ENCODE results near the gene GBF1. TPM values are rescaled to one million over a fixed set of nuclear protein-coding genes. Genes with fewer than 3 reads are reported as not detected.

The GBF1 gene
- polyA plus RNA-seq, 1 donor (not counting 4 experiments of a cell fraction or from before 2014, with no cell fraction given) = 17.4 TPM

DNA sequence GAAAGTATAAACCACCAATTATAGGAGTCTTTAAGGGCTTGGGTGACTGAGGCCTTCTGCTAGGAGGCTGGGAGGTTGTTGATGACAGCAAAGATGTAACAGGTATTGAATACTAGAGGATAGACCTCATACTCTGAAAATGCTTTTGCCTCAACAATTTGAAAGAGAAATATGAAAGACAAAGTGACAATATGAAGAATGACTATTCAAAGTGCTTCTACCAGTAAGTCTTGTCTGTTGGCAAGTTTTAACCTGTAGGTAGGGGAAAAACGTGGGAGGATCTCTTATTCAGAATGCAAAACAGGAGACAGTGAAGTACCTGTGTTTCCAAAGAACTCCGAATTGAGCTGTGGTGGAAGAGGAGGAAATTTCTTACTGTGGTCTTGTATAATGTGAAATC is 38.2 kb downstream of the GBF1 start:
- no peaks in the 10 kb centered on the region for H3K27me3 ChIP-seq (ENCODE audit: control insufficient read depth, extremely low read depth, insufficient read depth, low read length)
- no peaks in the 10 kb centered on the region for H3K36me3 ChIP-seq (ENCODE audit: control insufficient read depth in 2 of 2, extremely low read depth in 1 of 2, insufficient read depth in 2 of 2, low read length in 2 of 2)
- H3K4me3 ChIP-seq (ENCODE audit: control insufficient read depth in 2 of 3, extremely low read depth in 1 of 3, insufficient read depth in 2 of 3, low read depth in 1 of 3, low read length in 3 of 3) = peak overlapping the region in 2 of 3 experiments; percentile 52 to 58
- H2AFZ ChIP-seq (ENCODE audit: control insufficient read depth, low read length) = no peak overlapping the region
- H3K9me1 ChIP-seq (ENCODE audit: control insufficient read depth, extremely low read depth, insufficient read depth, low read length) = peaks cover 5% of the 10 kb centered on the region
- no peaks in the 10 kb centered on the region for H3K9me3 ChIP-seq (ENCODE audit: control insufficient read depth, low read depth, low read length)
- H3K27ac ChIP-seq (ENCODE audit: control insufficient read depth, insufficient read depth, low read length) = peak overlapping the region; percentile 62
- H3K79me2 ChIP-seq (ENCODE audit: control insufficient read depth, insufficient read depth, low read length) = peaks cover 62% of the 10 kb centered on the region
- TF ChIP-seq EZH2 (IDR thresholded peaks at IDR 0.05; ENCODE audit: low read length) (no peak), CTCF (optimal IDR thresholded peaks at IDR 0.05 in 1 of 3, IDR thresholded peaks at IDR 0.05 in 1 of 3, conservative IDR thresholded peaks at IDR 0.05 in 1 of 3; ENCODE audit: extremely low read depth in 1 of 3, insufficient read depth in 2 of 3, low read length in 3 of 3) (no peak)
- H3K4me2 ChIP-seq (ENCODE audit: control insufficient read depth, extremely low read depth, insufficient read depth, low read depth, low read length) = peak overlapping the region; percentile 85
- peaks cover 46% of the 10 kb centered on the region for H3K4me1 ChIP-seq (ENCODE audit: control insufficient read depth, extremely low read depth, insufficient read depth, low read length)
- H3K9ac ChIP-seq (ENCODE audit: control insufficient read depth, extremely low read depth, insufficient read depth, low read length) = no peak overlapping the region
- FAIRE-seq (peak; percentile 94), DNase-seq (ENCODE audit: low read depth, low spot score) (no peak)
- dilution Hi-C loops (cut with MboI; ENCODE audit: extremely low pct_ligation_motif_present, low sequenced_read_pairs) = no loop called here
- peaks cover 8% of the 10 kb centered on the region for H4K20me1 ChIP-seq (ENCODE audit: control insufficient read depth, extremely low read depth, insufficient read depth, low read length)

DNA sequence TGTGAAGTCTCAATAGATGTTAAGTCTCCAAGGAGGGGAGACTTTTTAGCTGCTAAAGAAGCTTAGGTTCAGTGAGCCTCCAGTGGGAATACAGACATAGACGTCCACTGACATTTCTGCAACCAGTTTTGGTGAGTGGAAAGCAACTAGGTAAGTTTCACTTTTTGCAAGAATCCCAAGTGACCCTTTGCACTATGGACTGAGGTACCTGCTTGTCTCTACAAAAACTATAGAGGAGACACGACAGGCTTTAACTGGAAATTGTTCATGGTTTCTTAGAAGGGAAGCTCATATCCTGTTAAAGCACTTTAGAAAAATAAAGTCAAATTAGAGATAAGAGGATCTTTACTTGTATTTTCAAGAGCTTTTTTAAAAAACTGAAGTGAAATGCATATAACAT is 38.6 kb downstream of the GBF1 start:
- peaks cover 59% of the 10 kb centered on the region for H3K79me2 ChIP-seq (ENCODE audit: control insufficient read depth, insufficient read depth, low read length)
- peak overlapping the region in 2 of 3 experiments; percentile 52 to 58 for H3K4me3 ChIP-seq (ENCODE audit: control insufficient read depth in 2 of 3, extremely low read depth in 1 of 3, insufficient read depth in 2 of 3, low read depth in 1 of 3, low read length in 3 of 3)
- dilution Hi-C loops (cut with MboI; ENCODE audit: extremely low pct_ligation_motif_present, low sequenced_read_pairs) = no loop called here
- DNase-seq (ENCODE audit: low read depth, low spot score) (no peak), FAIRE-seq (no peak)
- no peak overlapping the region for H2AFZ ChIP-seq (ENCODE audit: control insufficient read depth, low read length)
- no peaks in the 10 kb centered on the region for H3K36me3 ChIP-seq (ENCODE audit: control insufficient read depth in 2 of 2, extremely low read depth in 1 of 2, insufficient read depth in 2 of 2, low read length in 2 of 2)
- peaks cover 46% of the 10 kb centered on the region for H3K4me1 ChIP-seq (ENCODE audit: control insufficient read depth, extremely low read depth, insufficient read depth, low read length)
- H3K27me3 ChIP-seq (ENCODE audit: control insufficient read depth, extremely low read depth, insufficient read depth, low read length) = no peaks in the 10 kb centered on the region
- peaks cover 8% of the 10 kb centered on the region for H4K20me1 ChIP-seq (ENCODE audit: control insufficient read depth, extremely low read depth, insufficient read depth, low read length)
- H3K4me2 ChIP-seq (ENCODE audit: control insufficient read depth, extremely low read depth, insufficient read depth, low read depth, low read length) = peak overlapping the region; percentile 85
- H3K9me3 ChIP-seq (ENCODE audit: control insufficient read depth, low read depth, low read length) = no peaks in the 10 kb centered on the region
- H3K27ac ChIP-seq (ENCODE audit: control insufficient read depth, insufficient read depth, low read length) = peak overlapping the region; percentile 62
- TF ChIP-seq EZH2 (IDR thresholded peaks at IDR 0.05; ENCODE audit: low read length) (no peak), CTCF (optimal IDR thresholded peaks at IDR 0.05 in 1 of 3, IDR thresholded peaks at IDR 0.05 in 1 of 3, conservative IDR thresholded peaks at IDR 0.05 in 1 of 3; ENCODE audit: extremely low read depth in 1 of 3, insufficient read depth in 2 of 3, low read length in 3 of 3) (no peak)
- no peak overlapping the region for H3K9ac ChIP-seq (ENCODE audit: control insufficient read depth, extremely low read depth, insufficient read depth, low read length)
- peaks cover 5% of the 10 kb centered on the region for H3K9me1 ChIP-seq (ENCODE audit: control insufficient read depth, extremely low read depth, insufficient read depth, low read length)
